ENCODE measurements around the gene DOCK10.

Gene DOCK10

DNA sequence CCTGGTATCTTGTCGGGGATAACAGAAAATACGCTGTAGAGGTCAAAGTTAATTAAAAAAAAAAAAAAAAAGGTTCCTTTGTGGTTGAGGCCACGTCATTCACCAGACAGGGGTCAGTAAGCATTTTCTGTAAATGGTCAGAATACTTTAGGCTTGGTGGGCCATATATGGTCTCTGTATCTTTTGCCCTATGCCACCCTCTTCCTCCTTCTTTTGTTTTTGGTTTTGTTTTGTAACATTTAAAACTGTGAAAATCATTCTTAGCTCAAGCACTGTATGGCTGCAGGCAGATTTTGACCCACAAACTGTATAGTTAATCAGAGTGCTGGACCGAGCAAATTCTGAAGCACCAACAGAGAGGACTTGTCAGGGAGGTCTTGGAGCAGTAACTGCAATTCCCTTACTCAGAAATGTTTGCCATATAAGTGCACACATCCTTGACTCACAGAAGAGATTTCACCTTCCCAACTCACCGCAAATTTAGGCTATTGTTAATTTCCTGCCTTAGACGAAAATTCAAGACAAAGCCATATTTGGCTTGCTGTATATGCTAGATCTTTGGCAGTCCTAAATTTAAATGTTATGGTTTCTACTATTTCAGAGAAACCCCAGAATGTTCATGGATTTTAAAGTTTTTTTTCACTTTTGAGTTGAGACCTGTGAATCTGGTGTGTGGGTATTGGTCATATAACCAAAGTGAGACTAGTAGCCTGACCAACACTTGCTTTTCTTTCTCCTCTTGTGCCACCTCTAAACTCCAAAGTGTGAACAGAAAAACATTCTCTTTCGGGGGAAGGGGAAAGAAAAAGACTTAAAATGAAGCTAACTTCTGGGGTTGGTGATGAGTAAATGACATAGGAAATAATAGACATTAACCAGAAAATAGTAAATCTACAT, 65.4 kb downstream of the DOCK10 start:
- no peaks in the 10 kb centered on the region for H3K9me3 ChIP-seq (ENCODE audit: low read length)
- no peaks in the 10 kb centered on the region for H3K27me3 ChIP-seq (ENCODE audit: insufficient read depth, low read length)
- H3K4me3 ChIP-seq (ENCODE audit: low read length), result no peak overlapping the region
- H3K4me1 ChIP-seq (ENCODE audit: insufficient read depth, low read length), result peaks cover 12% of the 10 kb centered on the region
- no peaks in the 10 kb centered on the region for H3K36me3 ChIP-seq (ENCODE audit: insufficient read depth, low read length)
- H2AFZ ChIP-seq (ENCODE audit: low read depth, low read length), result no peak overlapping the region

DNA sequence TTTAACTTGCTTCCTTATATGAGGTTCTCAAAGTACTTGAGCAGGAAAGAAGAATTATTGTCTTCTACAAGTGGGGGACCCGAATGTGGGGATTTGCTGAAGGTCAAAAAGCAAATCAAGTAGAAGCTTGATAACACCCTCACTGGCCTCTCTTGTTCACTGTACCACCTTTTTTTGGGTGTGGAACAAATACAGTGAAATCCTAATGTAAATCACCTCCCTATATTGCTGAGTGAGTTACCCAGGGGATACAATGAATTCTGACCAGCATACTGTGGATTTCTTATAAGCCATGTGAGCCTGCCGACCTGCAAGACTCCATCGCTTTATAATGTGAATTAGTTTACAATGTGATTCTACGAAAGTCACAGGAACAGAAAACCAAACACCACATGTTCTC, 66.5 kb downstream of the DOCK10 start:
- Histone ChIP-seq H3K4me3 (ENCODE audit: low read length) (no peak overlapping the region), H2AFZ (ENCODE audit: low read depth, low read length) (no peak overlapping the region), H3K4me1 (ENCODE audit: insufficient read depth, low read length) (peaks cover 4% of the 10 kb centered on the region), H3K9me3 (ENCODE audit: low read length) (no peaks in the 10 kb centered on the region), H3K36me3 (ENCODE audit: insufficient read depth, low read length) (no peaks in the 10 kb centered on the region), H3K27me3 (ENCODE audit: insufficient read depth, low read length) (no peaks in the 10 kb centered on the region)

GRCh38 chr2:224973112-224974016, 68.9 kb downstream of the DOCK10 start:
- H3K4me3 ChIP-seq (ENCODE audit: low read length), result no peak overlapping the region
- peaks cover 4% of the 10 kb centered on the region for H3K4me1 ChIP-seq (ENCODE audit: insufficient read depth, low read length)
- no peaks in the 10 kb centered on the region for H3K27me3 ChIP-seq (ENCODE audit: insufficient read depth, low read length)
- H3K9me3 ChIP-seq (ENCODE audit: low read length), result no peaks in the 10 kb centered on the region
- no peak overlapping the region for H2AFZ ChIP-seq (ENCODE audit: low read depth, low read length)
- no peaks in the 10 kb centered on the region for H3K36me3 ChIP-seq (ENCODE audit: insufficient read depth, low read length)

- Histone ChIP-seq H2AFZ (ENCODE audit: low read depth, low read length) (no peak overlapping the region), H3K9me3 (ENCODE audit: low read length) (no peaks in the 10 kb centered on the region), H3K27me3 (ENCODE audit: insufficient read depth, low read length) (no peaks in the 10 kb centered on the region), H3K4me1 (ENCODE audit: insufficient read depth, low read length) (peaks cover 4% of the 10 kb centered on the region), H3K4me3 (ENCODE audit: low read length) (no peak overlapping the region), H3K36me3 (ENCODE audit: insufficient read depth, low read length) (no peaks in the 10 kb centered on the region)
Observed at GRCh38 chr2:224971214-224971613, 71.1 kb downstream of the DOCK10 start.

DNA sequence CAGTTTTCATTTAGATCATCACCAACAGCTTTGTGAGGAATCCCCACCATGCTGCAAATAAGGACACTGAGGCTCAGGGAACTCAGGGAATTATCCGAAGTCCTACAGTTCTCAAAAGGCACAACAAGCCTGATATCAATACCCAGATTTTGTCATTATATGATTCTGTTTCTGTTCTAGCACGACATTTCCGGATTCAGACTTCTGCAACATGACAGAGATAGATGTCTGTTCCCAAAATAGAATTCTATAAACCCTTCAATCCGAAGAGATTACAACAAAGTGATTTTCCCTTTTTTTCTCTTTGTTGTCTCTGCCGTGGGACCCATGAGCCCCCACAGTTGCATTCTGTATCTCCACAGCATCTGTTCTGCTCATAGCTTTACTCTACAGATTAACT, 72.0 kb downstream of the DOCK10 start:
- H3K4me1 ChIP-seq (ENCODE audit: insufficient read depth, low read length), result no peaks in the 10 kb centered on the region

GRCh38 chr2:224969633-224970260, 72.5 kb downstream of the DOCK10 start:
- Histone ChIP-seq H3K4me3 (ENCODE audit: low read length) (no peak overlapping the region), H3K27me3 (ENCODE audit: insufficient read depth, low read length) (no peaks in the 10 kb centered on the region), H3K9me3 (ENCODE audit: low read length) (no peaks in the 10 kb centered on the region), H3K36me3 (ENCODE audit: insufficient read depth, low read length) (no peaks in the 10 kb centered on the region), H3K4me1 (ENCODE audit: insufficient read depth, low read length) (no peaks in the 10 kb centered on the region), H2AFZ (ENCODE audit: low read depth, low read length) (no peak overlapping the region)

More for the DNA sequence above, 72.0 kb downstream of the DOCK10 start:
- H3K27me3 ChIP-seq (ENCODE audit: insufficient read depth, low read length), result no peaks in the 10 kb centered on the region
- H2AFZ ChIP-seq (ENCODE audit: low read depth, low read length), result no peak overlapping the region
- no peaks in the 10 kb centered on the region for H3K9me3 ChIP-seq (ENCODE audit: low read length)
- no peak overlapping the region for H3K4me3 ChIP-seq (ENCODE audit: low read length)
- no peaks in the 10 kb centered on the region for H3K36me3 ChIP-seq (ENCODE audit: insufficient read depth, low read length)

DNA sequence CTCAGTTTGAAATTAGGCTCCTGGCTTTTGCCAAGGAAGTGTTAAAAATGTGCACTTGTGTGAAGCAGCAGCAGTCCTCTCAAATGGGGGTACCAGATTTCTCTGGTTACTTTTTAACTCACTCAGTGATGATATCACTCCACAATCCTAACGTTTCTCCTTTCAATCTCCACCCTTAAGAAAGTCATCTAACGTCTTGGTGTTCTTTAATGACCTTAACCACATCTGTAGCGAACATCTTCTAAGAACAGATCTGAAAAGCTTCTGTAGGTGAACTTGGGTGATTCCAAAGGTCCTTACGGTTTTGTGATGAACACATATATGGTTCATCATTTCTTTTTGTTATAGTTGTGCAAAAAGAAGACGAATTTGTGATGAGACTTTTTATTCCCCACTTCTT, 73.2 kb downstream of the DOCK10 start:
- Histone ChIP-seq H3K9me3 (ENCODE audit: low read length) (no peaks in the 10 kb centered on the region), H3K4me1 (ENCODE audit: insufficient read depth, low read length) (no peaks in the 10 kb centered on the region), H3K27me3 (ENCODE audit: insufficient read depth, low read length) (no peaks in the 10 kb centered on the region), H2AFZ (ENCODE audit: low read depth, low read length) (no peak overlapping the region), H3K4me3 (ENCODE audit: low read length) (no peak overlapping the region), H3K36me3 (ENCODE audit: insufficient read depth, low read length) (no peaks in the 10 kb centered on the region)

DNA sequence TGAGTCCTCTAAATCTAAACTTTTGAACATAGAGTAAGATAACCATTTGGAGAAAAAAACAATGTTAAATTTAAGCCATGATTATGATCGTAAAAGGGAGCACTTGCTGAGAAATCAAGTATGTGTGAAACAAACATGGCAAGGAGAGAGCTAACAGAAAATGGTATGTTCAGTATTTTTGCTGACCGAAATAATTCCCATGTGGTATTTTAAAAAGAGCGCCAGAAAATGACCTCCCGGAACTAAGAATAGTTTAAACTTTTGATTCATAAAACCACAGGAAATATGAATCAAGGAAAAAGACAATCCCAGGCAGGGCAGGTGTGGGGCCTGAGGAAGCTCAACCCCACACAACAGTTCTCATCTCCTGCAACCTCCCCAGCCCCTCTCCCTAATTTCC, 74.2 kb downstream of the DOCK10 start:
- Histone ChIP-seq H3K4me3 (ENCODE audit: low read length) (no peak overlapping the region), H2AFZ (ENCODE audit: low read depth, low read length) (no peak overlapping the region), H3K27me3 (ENCODE audit: insufficient read depth, low read length) (no peaks in the 10 kb centered on the region), H3K9me3 (ENCODE audit: low read length) (no peaks in the 10 kb centered on the region), H3K36me3 (ENCODE audit: insufficient read depth, low read length) (no peaks in the 10 kb centered on the region), H3K4me1 (ENCODE audit: insufficient read depth, low read length) (no peaks in the 10 kb centered on the region)

GRCh38 chr2:224966613-224967012, 75.7 kb downstream of the DOCK10 start:
- Histone ChIP-seq H3K36me3 (ENCODE audit: insufficient read depth, low read length) (no peaks in the 10 kb centered on the region), H3K9me3 (ENCODE audit: low read length) (no peaks in the 10 kb centered on the region), H3K27me3 (ENCODE audit: insufficient read depth, low read length) (no peaks in the 10 kb centered on the region), H2AFZ (ENCODE audit: low read depth, low read length) (no peak overlapping the region), H3K4me1 (ENCODE audit: insufficient read depth, low read length) (no peaks in the 10 kb centered on the region), H3K4me3 (ENCODE audit: low read length) (no peak overlapping the region)

DNA sequence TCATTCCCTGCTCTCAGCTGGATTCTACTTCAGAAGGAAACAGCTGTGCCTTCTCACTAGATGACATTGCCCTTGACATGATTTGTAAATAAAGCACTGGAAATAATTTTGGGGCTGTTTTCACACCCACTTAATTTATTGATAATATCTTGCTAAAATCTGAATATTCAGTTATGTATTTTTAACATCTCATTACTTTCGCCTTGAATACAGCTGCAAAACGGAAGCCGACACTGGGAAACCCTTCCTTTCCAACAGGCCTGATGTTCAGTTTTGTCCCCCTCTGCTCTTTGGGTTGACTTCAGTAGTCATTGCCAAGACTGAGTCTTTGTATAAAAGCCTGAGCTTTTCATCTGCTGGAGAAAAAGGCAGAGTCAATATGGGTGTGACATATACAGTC, 82.7 kb downstream of the DOCK10 start:
- no peaks in the 10 kb centered on the region for H3K36me3 ChIP-seq (ENCODE audit: insufficient read depth, low read length)
- H3K4me1 ChIP-seq (ENCODE audit: insufficient read depth, low read length), result peaks cover 12% of the 10 kb centered on the region
- no peak overlapping the region for H3K4me3 ChIP-seq (ENCODE audit: low read length)
- H3K9me3 ChIP-seq (ENCODE audit: low read length), result no peaks in the 10 kb centered on the region
- no peaks in the 10 kb centered on the region for H3K27me3 ChIP-seq (ENCODE audit: insufficient read depth, low read length)
- no peak overlapping the region for H2AFZ ChIP-seq (ENCODE audit: low read depth, low read length)

DNA sequence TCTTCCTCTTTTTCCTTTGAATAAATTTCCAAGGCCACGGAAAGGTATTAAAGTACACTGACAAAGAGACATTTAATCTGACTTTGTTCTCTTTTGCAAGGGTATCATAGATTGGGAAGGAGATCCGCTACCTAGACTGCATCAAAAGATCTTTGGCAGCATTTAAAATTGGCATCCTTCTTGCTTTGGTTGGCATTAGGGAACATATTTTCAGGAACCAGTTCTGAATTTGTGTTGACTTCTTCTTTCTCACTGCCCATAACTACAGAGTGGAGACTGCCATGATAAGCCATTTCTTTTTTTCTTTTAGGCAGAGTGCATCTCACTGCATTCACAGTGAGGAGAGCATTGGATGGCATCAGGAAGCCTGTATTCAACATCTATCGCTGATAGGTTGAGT, 83.4 kb downstream of the DOCK10 start:
- no peaks in the 10 kb centered on the region for H3K27me3 ChIP-seq (ENCODE audit: insufficient read depth, low read length)
- no peaks in the 10 kb centered on the region for H3K36me3 ChIP-seq (ENCODE audit: insufficient read depth, low read length)
- H3K9me3 ChIP-seq (ENCODE audit: low read length), result no peaks in the 10 kb centered on the region
- H3K4me1 ChIP-seq (ENCODE audit: insufficient read depth, low read length), result peaks cover 12% of the 10 kb centered on the region
- H2AFZ ChIP-seq (ENCODE audit: low read depth, low read length), result no peak overlapping the region
- H3K4me3 ChIP-seq (ENCODE audit: low read length), result no peak overlapping the region

DNA sequence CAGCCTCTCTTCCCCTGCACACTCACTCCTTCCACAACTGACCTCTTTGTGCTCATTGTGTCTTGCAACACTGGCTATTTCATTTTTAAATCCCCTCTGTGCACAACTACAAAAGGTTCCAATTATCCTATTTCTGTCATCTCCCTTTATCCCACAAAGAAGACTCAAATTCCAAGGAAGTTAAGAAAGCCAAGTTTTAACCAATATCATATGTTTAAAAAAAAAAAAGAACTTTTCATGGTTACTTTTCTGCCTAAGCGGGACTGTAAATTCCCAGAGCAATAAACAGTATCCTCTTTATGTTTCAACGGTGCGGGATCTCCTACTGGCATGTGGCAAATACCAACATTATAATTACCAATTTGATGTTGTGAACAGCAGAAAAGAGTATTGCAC, 83.8 kb downstream of the DOCK10 start:
- Histone ChIP-seq H3K36me3 (ENCODE audit: insufficient read depth, low read length) (no peaks in the 10 kb centered on the region), H3K9me3 (ENCODE audit: low read length) (no peaks in the 10 kb centered on the region), H3K4me3 (ENCODE audit: low read length) (no peak overlapping the region), H3K27me3 (ENCODE audit: insufficient read depth, low read length) (no peaks in the 10 kb centered on the region), H2AFZ (ENCODE audit: low read depth, low read length) (no peak overlapping the region), H3K4me1 (ENCODE audit: insufficient read depth, low read length) (peaks cover 12% of the 10 kb centered on the region)

All from neuron (in vitro differentiated cells).